Measurements from ENCODE around the gene CHIT1.

CHIT1 gene

GRCh38 chr1:203167913-203168200 lies 61.6 kb downstream of the CHIT1 start:
- Histone ChIP-seq H3K4me3 (no peak overlapping the region), H3K4me1 (no peaks in the 10 kb centered on the region), H3K27me3 (peaks cover 0 to 37% of the 10 kb centered on the region in 2 donors), H3K27ac (no peak overlapping the region), H3K9me3 (no peaks in the 10 kb centered on the region), H3K36me3 (peaks cover 0 to 5% (median 0%) of the 10 kb centered on the region in 3 donors)
- intact Hi-C loops (cut with DNase I; ENCODE audit: low total_unique reads), result no loop called here
- DNase-seq, result no peak
- TF ChIP-seq CTCF (IDR thresholded peaks at IDR 0.05), result no peak

- Histone ChIP-seq H3K4me1 (no peaks in the 10 kb centered on the region), H3K36me3 (peaks cover 0 to 5% (median 0%) of the 10 kb centered on the region in 3 donors), H3K9me3 (no peaks in the 10 kb centered on the region), H3K4me3 (no peak overlapping the region), H3K27ac (no peak overlapping the region), H3K27me3 (peaks cover 0 to 40% of the 10 kb centered on the region in 2 donors)
- no peak for DNase-seq
- intact Hi-C loops (cut with DNase I; ENCODE audit: low total_unique reads), result no loop called here
- no peak for TF ChIP-seq CTCF (IDR thresholded peaks at IDR 0.05)
Measured at GRCh38 chr1:203167026-203167912, 62.2 kb downstream of the CHIT1 start.

GRCh38 chr1:203166192-203166940 lies 63.1 kb downstream of the CHIT1 start:
- H3K4me3 ChIP-seq, result no peak overlapping the region
- intact Hi-C loops (cut with DNase I; ENCODE audit: low total_unique reads), result no loop called here
- no peaks in the 10 kb centered on the region for H3K4me1 ChIP-seq
- no peaks in the 10 kb centered on the region for H3K9me3 ChIP-seq
- H3K36me3 ChIP-seq, result peaks cover 0 to 5% (median 0%) of the 10 kb centered on the region in 3 donors
- no peak overlapping the region for H3K27ac ChIP-seq
- peaks cover 0 to 43% of the 10 kb centered on the region in 2 donors for H3K27me3 ChIP-seq
- no peak for DNase-seq
- no peak for TF ChIP-seq CTCF (IDR thresholded peaks at IDR 0.05)

Measured in tibial artery (tissue), 4 donors.